Measurements from ENCODE around the gene SORBS2.

The SORBS2 gene

DNA sequence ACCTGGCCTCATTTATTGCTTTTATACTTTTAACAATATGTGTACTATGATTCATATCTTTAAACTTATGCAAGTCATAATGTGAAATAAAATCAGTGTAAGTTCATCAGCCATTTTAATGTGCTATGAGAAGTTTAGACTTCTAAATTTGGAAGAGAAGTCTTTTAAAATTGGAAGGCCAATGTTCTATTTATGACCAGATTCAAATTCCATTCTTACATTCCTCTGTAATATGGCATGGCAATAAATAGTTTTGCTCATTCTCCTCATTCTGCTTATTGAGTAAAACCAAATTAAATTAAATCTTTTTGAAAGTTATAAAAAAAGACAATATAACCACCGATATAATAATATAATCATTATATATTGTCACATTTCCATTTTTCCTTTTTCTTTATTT lies 126.2 kb downstream of the SORBS2 start:
- Mint-ChIP-seq H3K4me3 (no peak overlapping the region), H3K27ac (no peak overlapping the region), H3K27me3 (peaks cover 12% of the 10 kb centered on the region), H3K9me3 (no peaks in the 10 kb centered on the region), H3K36me3 (ENCODE audit: low read depth) (no peaks in the 10 kb centered on the region), H3K4me1 (ENCODE audit: low read depth) (no peaks in the 10 kb centered on the region)

- Mint-ChIP-seq H3K27me3 (peaks cover 10% of the 10 kb centered on the region), H3K9me3 (no peaks in the 10 kb centered on the region), H3K4me3 (no peak overlapping the region)
Measured at GRCh38 chr4:185683896-185684295, 128.1 kb downstream of the SORBS2 start.

GRCh38 chr4:185683222-185683621 lies 128.8 kb downstream of the SORBS2 start:
- Mint-ChIP-seq H3K27me3 (peaks cover 10% of the 10 kb centered on the region), H3K4me3 (no peak overlapping the region), H3K4me1 (ENCODE audit: low read depth) (no peaks in the 10 kb centered on the region), H3K27ac (no peak overlapping the region), H3K36me3 (ENCODE audit: low read depth) (no peaks in the 10 kb centered on the region), H3K9me3 (no peaks in the 10 kb centered on the region)

More at GRCh38 chr4:185683896-185684295, 128.1 kb downstream of the SORBS2 start:
- no peaks in the 10 kb centered on the region for H3K4me1 Mint-ChIP-seq (ENCODE audit: low read depth)
- no peak overlapping the region for H3K27ac Mint-ChIP-seq
- H3K36me3 Mint-ChIP-seq (ENCODE audit: low read depth): no peaks in the 10 kb centered on the region

GRCh38 chr4:185682236-185682635 lies 129.8 kb downstream of the SORBS2 start:
- Mint-ChIP-seq H3K36me3 (ENCODE audit: low read depth) (no peaks in the 10 kb centered on the region), H3K9me3 (no peaks in the 10 kb centered on the region), H3K27me3 (peaks cover 10% of the 10 kb centered on the region), H3K27ac (no peak overlapping the region), H3K4me3 (no peak overlapping the region), H3K4me1 (ENCODE audit: low read depth) (no peaks in the 10 kb centered on the region)

GRCh38 chr4:185681604-185682003 lies 130.4 kb downstream of the SORBS2 start:
- H3K36me3 Mint-ChIP-seq (ENCODE audit: low read depth): no peaks in the 10 kb centered on the region
- H3K4me3 Mint-ChIP-seq: no peak overlapping the region
- peaks cover 10% of the 10 kb centered on the region for H3K27me3 Mint-ChIP-seq
- H3K4me1 Mint-ChIP-seq (ENCODE audit: low read depth): no peaks in the 10 kb centered on the region
- no peaks in the 10 kb centered on the region for H3K9me3 Mint-ChIP-seq
- H3K27ac Mint-ChIP-seq: no peak overlapping the region

DNA sequence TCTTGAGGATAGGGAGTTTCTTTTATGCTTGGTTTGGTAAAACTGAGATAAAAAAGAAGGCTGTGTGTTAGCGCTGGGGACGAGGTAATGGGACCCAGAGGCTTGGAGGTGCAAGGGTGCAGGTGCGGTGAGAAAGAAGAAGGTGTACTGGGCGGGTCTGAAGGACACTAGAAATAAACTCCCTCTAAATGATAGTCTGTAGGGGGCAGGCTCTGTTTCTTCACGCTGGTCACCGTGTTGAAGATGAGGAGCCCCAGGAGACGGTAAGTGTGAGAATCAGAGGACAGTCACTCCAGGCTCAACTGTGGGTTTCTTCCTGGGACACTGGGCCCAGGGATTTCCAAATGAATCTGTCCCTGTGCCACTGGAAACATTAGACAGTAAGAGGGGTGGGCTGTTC lies 131.4 kb downstream of the SORBS2 start:
- Mint-ChIP-seq H3K4me1 (ENCODE audit: low read depth) (no peaks in the 10 kb centered on the region), H3K27me3 (peaks cover 6% of the 10 kb centered on the region), H3K27ac (no peak overlapping the region), H3K9me3 (no peaks in the 10 kb centered on the region), H3K4me3 (no peak overlapping the region), H3K36me3 (ENCODE audit: low read depth) (no peaks in the 10 kb centered on the region)

GRCh38 chr4:185679523-185679922 lies 132.5 kb downstream of the SORBS2 start:
- Mint-ChIP-seq H3K4me3 (no peak overlapping the region), H3K27ac (no peak overlapping the region), H3K4me1 (ENCODE audit: low read depth) (no peaks in the 10 kb centered on the region), H3K36me3 (ENCODE audit: low read depth) (no peaks in the 10 kb centered on the region), H3K27me3 (peaks cover 12% of the 10 kb centered on the region), H3K9me3 (no peaks in the 10 kb centered on the region)

DNA sequence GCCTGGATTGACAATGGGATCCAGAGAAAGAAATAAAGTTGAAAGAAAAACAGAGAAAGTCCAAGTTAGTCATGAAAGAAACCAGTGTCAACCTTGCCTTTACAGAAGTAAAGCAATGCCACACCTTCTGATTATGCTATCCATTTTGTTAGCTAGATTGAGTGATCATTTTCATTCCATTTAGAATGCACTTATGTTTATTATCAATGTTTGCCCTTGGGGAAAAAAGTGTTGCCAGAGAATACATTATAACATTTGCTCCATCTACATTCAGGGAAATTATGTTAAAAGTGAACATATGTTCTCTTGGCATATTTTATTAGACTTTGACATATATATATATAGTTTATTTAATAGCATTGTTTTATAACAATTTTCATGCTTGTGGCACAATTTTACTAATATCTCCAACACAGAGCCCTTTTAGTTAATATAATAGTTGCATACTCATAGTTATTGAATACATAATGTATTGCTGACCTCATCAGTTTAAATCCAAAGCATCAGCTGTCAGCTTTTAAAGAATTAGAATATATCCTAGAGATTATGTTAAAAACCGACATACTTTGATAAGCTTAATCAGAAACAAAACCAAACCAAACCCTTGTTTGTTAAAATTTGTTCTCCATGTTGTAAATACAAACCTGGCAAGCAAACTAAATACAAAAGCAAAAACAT lies 134.2 kb downstream of the SORBS2 start:
- no peaks in the 10 kb centered on the region for H3K36me3 Mint-ChIP-seq (ENCODE audit: low read depth)
- no peaks in the 10 kb centered on the region for H3K9me3 Mint-ChIP-seq
- H3K4me3 Mint-ChIP-seq: no peak overlapping the region
- no peaks in the 10 kb centered on the region for H3K4me1 Mint-ChIP-seq (ENCODE audit: low read depth)
- H3K27ac Mint-ChIP-seq: no peak overlapping the region
- peaks cover 16% of the 10 kb centered on the region for H3K27me3 Mint-ChIP-seq

GRCh38 chr4:185672618-185673017 lies 139.4 kb downstream of the SORBS2 start:
- Mint-ChIP-seq H3K4me3 (no peak overlapping the region), H3K27ac (no peak overlapping the region), H3K36me3 (ENCODE audit: low read depth) (no peaks in the 10 kb centered on the region), H3K9me3 (no peaks in the 10 kb centered on the region), H3K4me1 (ENCODE audit: low read depth) (no peaks in the 10 kb centered on the region), H3K27me3 (peaks cover 10% of the 10 kb centered on the region)

GRCh38 chr4:185672151-185672550 lies 139.8 kb downstream of the SORBS2 start:
- no peak overlapping the region for H3K4me3 Mint-ChIP-seq
- H3K36me3 Mint-ChIP-seq (ENCODE audit: low read depth): no peaks in the 10 kb centered on the region
- H3K4me1 Mint-ChIP-seq (ENCODE audit: low read depth): no peaks in the 10 kb centered on the region
- no peak overlapping the region for H3K27ac Mint-ChIP-seq
- peaks cover 10% of the 10 kb centered on the region for H3K27me3 Mint-ChIP-seq
- no peaks in the 10 kb centered on the region for H3K9me3 Mint-ChIP-seq

GRCh38 chr4:185671496-185671895 lies 140.5 kb downstream of the SORBS2 start:
- Mint-ChIP-seq H3K27me3 (peaks cover 13% of the 10 kb centered on the region), H3K4me3 (no peak overlapping the region), H3K36me3 (ENCODE audit: low read depth) (no peaks in the 10 kb centered on the region), H3K9me3 (no peaks in the 10 kb centered on the region), H3K27ac (no peak overlapping the region), H3K4me1 (ENCODE audit: low read depth) (no peaks in the 10 kb centered on the region)

GRCh38 chr4:185671066-185671465 lies 140.9 kb downstream of the SORBS2 start:
- H3K36me3 Mint-ChIP-seq (ENCODE audit: low read depth): no peaks in the 10 kb centered on the region

GRCh38 chr4:185669288-185669687 lies 142.7 kb downstream of the SORBS2 start:
- Mint-ChIP-seq H3K27ac (no peak overlapping the region), H3K36me3 (ENCODE audit: low read depth) (no peaks in the 10 kb centered on the region), H3K4me1 (ENCODE audit: low read depth) (no peaks in the 10 kb centered on the region), H3K9me3 (no peaks in the 10 kb centered on the region), H3K4me3 (no peak overlapping the region), H3K27me3 (peaks cover 6% of the 10 kb centered on the region)

More at GRCh38 chr4:185671066-185671465, 140.9 kb downstream of the SORBS2 start:
- H3K9me3 Mint-ChIP-seq: no peaks in the 10 kb centered on the region
- H3K4me3 Mint-ChIP-seq: no peak overlapping the region
- H3K27me3 Mint-ChIP-seq: peaks cover 13% of the 10 kb centered on the region
- no peak overlapping the region for H3K27ac Mint-ChIP-seq
- no peaks in the 10 kb centered on the region for H3K4me1 Mint-ChIP-seq (ENCODE audit: low read depth)

DNA sequence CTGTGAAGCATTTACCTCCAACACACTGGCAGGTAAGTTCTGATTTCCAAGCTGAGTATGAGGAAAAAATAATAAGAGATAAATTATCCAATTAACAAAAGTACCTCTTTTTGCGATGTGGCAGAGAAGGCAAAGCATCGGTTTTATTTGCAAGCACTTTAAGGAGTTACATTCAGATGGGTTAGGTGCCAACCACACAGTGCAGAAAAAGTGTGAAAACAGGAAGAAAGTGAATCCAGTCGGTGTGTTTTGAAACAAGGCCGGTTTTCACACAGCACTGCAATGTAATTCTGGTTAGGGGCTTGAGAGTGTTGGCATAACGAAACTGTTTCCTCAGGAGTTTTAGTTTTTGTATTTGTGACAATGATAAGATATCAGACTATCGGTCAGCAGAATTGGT lies 145.8 kb downstream of the SORBS2 start:
- no peaks in the 10 kb centered on the region for H3K36me3 Mint-ChIP-seq (ENCODE audit: low read depth)
- H3K27ac Mint-ChIP-seq: no peak overlapping the region
- H3K4me3 Mint-ChIP-seq: no peak overlapping the region

GRCh38 chr4:185665655-185666054 lies 146.3 kb downstream of the SORBS2 start:
- no peak overlapping the region for H3K27ac Mint-ChIP-seq
- no peak overlapping the region for H3K4me3 Mint-ChIP-seq
- no peaks in the 10 kb centered on the region for H3K4me1 Mint-ChIP-seq (ENCODE audit: low read depth)
- H3K27me3 Mint-ChIP-seq: peaks cover 4% of the 10 kb centered on the region
- no peaks in the 10 kb centered on the region for H3K9me3 Mint-ChIP-seq
- no peaks in the 10 kb centered on the region for H3K36me3 Mint-ChIP-seq (ENCODE audit: low read depth)

More for the DNA sequence above, 145.8 kb downstream of the SORBS2 start:
- no peaks in the 10 kb centered on the region for H3K4me1 Mint-ChIP-seq (ENCODE audit: low read depth)
- no peaks in the 10 kb centered on the region for H3K9me3 Mint-ChIP-seq
- H3K27me3 Mint-ChIP-seq: peaks cover 4% of the 10 kb centered on the region

DNA sequence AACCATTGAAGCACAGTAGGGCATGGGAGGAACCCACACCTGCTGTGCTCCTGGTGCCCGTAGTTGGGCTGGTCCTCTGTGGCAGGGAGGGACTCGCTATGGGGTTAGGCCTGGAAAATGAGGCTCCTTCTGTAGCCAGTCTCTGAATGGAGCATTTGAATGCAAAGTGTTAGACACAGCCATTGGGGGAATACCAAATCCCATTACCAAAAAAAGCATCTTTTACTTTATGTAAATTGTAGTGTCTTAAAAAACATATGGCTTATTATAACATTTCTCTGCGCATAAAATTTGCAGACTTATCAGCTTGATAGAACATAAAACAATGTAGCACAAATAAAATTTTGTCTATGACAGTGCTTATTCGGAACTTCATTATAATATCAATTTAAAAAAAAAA lies 147.5 kb downstream of the SORBS2 start:
- no peaks in the 10 kb centered on the region for H3K9me3 Mint-ChIP-seq
- H3K27ac Mint-ChIP-seq: no peak overlapping the region
- H3K4me1 Mint-ChIP-seq (ENCODE audit: low read depth): no peaks in the 10 kb centered on the region

More for the DNA sequence above, 147.5 kb downstream of the SORBS2 start:
- H3K36me3 Mint-ChIP-seq (ENCODE audit: low read depth): no peaks in the 10 kb centered on the region
- H3K4me3 Mint-ChIP-seq: no peak overlapping the region
- peaks cover 4% of the 10 kb centered on the region for H3K27me3 Mint-ChIP-seq
